H9 (cell line): ENCODE data around the gene ADAMTS17. TPM values are rescaled to one million over a fixed set of nuclear protein-coding genes. Genes with fewer than 3 reads are reported as not detected.

ENCODE experiments used
- DNase-seq: peaks from one replicate; pipeline ENCODE4 v3.0.0-alpha.2; 2017
- H2AFZ ChIP-seq: one replicate; pipeline ENCODE4 v1.6.1; 2013; ENCODE audit warnings: mild to moderate bottlenecking, low read length, control low read depth, moderate library complexity
- H2AK5ac ChIP-seq: 2 replicates; pipeline ENCODE4 v1.6.1; 2013; ENCODE audit warnings: low read length, control low read depth, mixed read lengths; ENCODE audit not compliant: insufficient read length
- H2BK120ac ChIP-seq: one replicate; pipeline ENCODE4 v1.6.1; 2013; ENCODE audit warnings: low read depth, mild to moderate bottlenecking, low read length, control low read depth, inconsistent platforms; ENCODE audit not compliant: poor library complexity, severe bottlenecking
- H2BK12ac ChIP-seq: 2 replicates; pipeline ENCODE4 v1.6.1; 2013; ENCODE audit warnings: low read length, control low read depth, mixed read lengths, low read depth; ENCODE audit not compliant: insufficient read length
- H2BK15ac ChIP-seq: 2 replicates; pipeline ENCODE4 v1.6.1; 2013; ENCODE audit warnings: low read depth, low read length, control low read depth
- H2BK20ac ChIP-seq: one replicate; pipeline ENCODE4 v1.6.1; 2013; ENCODE audit warnings: low read depth, mild to moderate bottlenecking, low read length, control low read depth, inconsistent platforms; ENCODE audit not compliant: poor library complexity, severe bottlenecking
- H2BK5ac ChIP-seq: 2 replicates; pipeline ENCODE4 v1.6.1; 2013; ENCODE audit warnings: low read length, control low read depth, mixed read lengths; ENCODE audit not compliant: insufficient read length
- H3K14ac ChIP-seq: 2 replicates; pipeline ENCODE4 v1.6.1; 2013; ENCODE audit warnings: low read length, control low read depth; ENCODE audit not compliant: insufficient read depth
- H3K18ac ChIP-seq: 2 replicates; pipeline ENCODE4 v1.6.1; 2013; ENCODE audit warnings: low read depth, mild to moderate bottlenecking, mixed read lengths, low read length, control low read depth; ENCODE audit not compliant: insufficient read length
- H3K23ac ChIP-seq: 2 replicates; pipeline ENCODE4 v1.6.1; 2013; ENCODE audit warnings: low read length, control low read depth, mixed read lengths, low read depth; ENCODE audit not compliant: insufficient read length
- H3K23me2 ChIP-seq: 2 replicates; pipeline ENCODE4 v1.6.1; 2013; ENCODE audit warnings: low read depth, mild to moderate bottlenecking, mixed read lengths, low read length, control low read depth; ENCODE audit not compliant: insufficient read length, poor library complexity, severe bottlenecking
- H3K27ac ChIP-seq: 2 replicates; pipeline ENCODE4 v1.5.1; 2013; ENCODE audit warnings: low read length, control low read depth, mixed read lengths, low read depth; ENCODE audit not compliant: insufficient read length
- H3K27me3 ChIP-seq: 2 replicates; pipeline ENCODE4 v1.6.1; 2013; ENCODE audit warnings: low read length, control low read depth, inconsistent platforms; ENCODE audit not compliant: insufficient read depth
- H3K4ac ChIP-seq: 2 replicates; pipeline ENCODE4 v1.6.1; 2013; ENCODE audit warnings: low read depth, mild to moderate bottlenecking, control low read depth, inconsistent platforms, low read length, moderate library complexity
- H3K4me1 ChIP-seq: 2 replicates; pipeline ENCODE4 v1.6.1; 2013; ENCODE audit warnings: low read length, control low read depth, inconsistent platforms; ENCODE audit not compliant: insufficient read depth
- H3K4me2 ChIP-seq: 2 replicates; pipeline ENCODE4 v1.6.1; 2013; ENCODE audit warnings: low read length, control low read depth, mixed read lengths; ENCODE audit not compliant: insufficient read length, insufficient read depth
- H3K56ac ChIP-seq: 2 replicates; pipeline ENCODE4 v1.6.1; 2013; ENCODE audit warnings: low read depth, mild to moderate bottlenecking, mixed read lengths, low read length, control low read depth; ENCODE audit not compliant: insufficient read length
- H3K79me1 ChIP-seq: 2 replicates; pipeline ENCODE4 v1.6.1; 2013; ENCODE audit warnings: low read depth, mild to moderate bottlenecking, moderate library complexity, low read length, control low read depth, inconsistent platforms; ENCODE audit not compliant: insufficient read depth, poor library complexity, severe bottlenecking
- H3K79me2 ChIP-seq: 2 replicates; pipeline ENCODE4 v1.6.1; 2013; ENCODE audit warnings: low read length, control low read depth, inconsistent platforms; ENCODE audit not compliant: insufficient read depth
- H3K9ac ChIP-seq: 2 replicates; pipeline ENCODE4 v1.6.1; 2013; ENCODE audit warnings: low read length, control low read depth, mixed read lengths; ENCODE audit not compliant: insufficient read length; ENCODE audit errors: extremely low read depth
- H3K9me3 ChIP-seq: one replicate; pipeline ENCODE4 v1.6.1; 2013; ENCODE audit warnings: low read depth, low read length, inconsistent platforms; ENCODE audit not compliant: control insufficient read depth
- H3T11ph ChIP-seq: one replicate; pipeline ENCODE4 v1.6.1; 2013; ENCODE audit warnings: mild to moderate bottlenecking, low read length, control low read depth, inconsistent platforms
- H4K20me1 ChIP-seq: one replicate; pipeline ENCODE4 v1.6.1; 2013; ENCODE audit not compliant: control insufficient read depth, insufficient read length, insufficient read depth
- H4K5ac ChIP-seq: 2 replicates; pipeline ENCODE4 v1.6.1; 2013; ENCODE audit warnings: low read depth, mild to moderate bottlenecking, mixed read lengths, low read length, control low read depth; ENCODE audit not compliant: insufficient read length
- H4K8ac ChIP-seq: replicated peaks from 2 replicates; pipeline ENCODE4 v1.6.1; 2013; ENCODE audit warnings: low read length, control low read depth, mixed read lengths, low read depth; ENCODE audit not compliant: insufficient read length
- H4K91ac ChIP-seq: 2 replicates; pipeline ENCODE4 v1.6.1; 2013; ENCODE audit warnings: low read depth, mild to moderate bottlenecking, moderate library complexity, mixed read lengths, low read length, control low read depth; ENCODE audit not compliant: insufficient read length
- H3K27ac Mint-ChIP-seq, 3 experiments: 2 replicates in 2 of 3; 3 replicates in 1 of 3; pipeline ENCODE4 v1.8.0; 2020 to 2021; ENCODE audit warnings: mixed read lengths in 3 of 3, mild to moderate bottlenecking in 1 of 3, moderate library complexity in 1 of 3
- H3K27me3 Mint-ChIP-seq: 2 replicates; pipeline ENCODE4 v1.8.0; 2021; ENCODE audit warnings: low read depth, mild to moderate bottlenecking, moderate library complexity, mixed read lengths
- H3K36me3 Mint-ChIP-seq, 3 experiments: 2 replicates in 2 of 3; 3 replicates in 1 of 3; pipeline ENCODE4 v1.8.0; 2020 to 2021; ENCODE audit warnings: low read depth in 3 of 3, mixed read lengths in 3 of 3; ENCODE audit not compliant: insufficient read depth in 1 of 3
- H3K4me1 Mint-ChIP-seq, 2 experiments: 2 replicates each; pipeline ENCODE4 v1.8.0; 2020; ENCODE audit warnings: mixed read lengths in 2 of 2
- H3K4me3 Mint-ChIP-seq, 2 experiments: 2 replicates in 1 of 2; 3 replicates in 1 of 2; pipeline ENCODE4 v1.8.0; 2020 to 2021; ENCODE audit warnings: mild to moderate bottlenecking in 2 of 2, mixed read lengths in 2 of 2, moderate library complexity in 1 of 2
- H3K9me3 Mint-ChIP-seq, 2 experiments: 2 replicates in 1 of 2; 3 replicates in 1 of 2; pipeline ENCODE4 v1.8.0; 2020; ENCODE audit warnings: mild to moderate bottlenecking in 2 of 2, mixed read lengths in 2 of 2, moderate library complexity in 1 of 2
- WGBS: extraction: QIAGEN DNeasy Blood & Tissue Kit; methylation state at CpG from one replicate; pipeline ENCODE4 v1.1.7; 2013; ENCODE audit warnings: missing lambda C conversion rate, low lambda C conversion rate, mixed read lengths; ENCODE audit not compliant: insufficient read length; ENCODE audit errors: extremely low coverage; 5-methylcytosine and 5-hydroxymethylcytosine counted together
- total RNA-seq: library from RNA; stranded (reverse); gene quantifications from 2 replicates; pipeline ENCODE4 v1.2.1, GENCODE V29; 2021
- TF ChIP-seq, protein P1 (sequence below): fragments of 200-600 bp; sonication (generic); conservative IDR thresholded peaks from 3 replicates; pipeline ENCODE4 v1.8.0; 2021; ENCODE audit warnings: antibody characterized with exemption, mild to moderate bottlenecking

ADAMTS17 gene
- total RNA-seq, 1 experiment from 2014 or later = 2.9 TPM

DNA sequence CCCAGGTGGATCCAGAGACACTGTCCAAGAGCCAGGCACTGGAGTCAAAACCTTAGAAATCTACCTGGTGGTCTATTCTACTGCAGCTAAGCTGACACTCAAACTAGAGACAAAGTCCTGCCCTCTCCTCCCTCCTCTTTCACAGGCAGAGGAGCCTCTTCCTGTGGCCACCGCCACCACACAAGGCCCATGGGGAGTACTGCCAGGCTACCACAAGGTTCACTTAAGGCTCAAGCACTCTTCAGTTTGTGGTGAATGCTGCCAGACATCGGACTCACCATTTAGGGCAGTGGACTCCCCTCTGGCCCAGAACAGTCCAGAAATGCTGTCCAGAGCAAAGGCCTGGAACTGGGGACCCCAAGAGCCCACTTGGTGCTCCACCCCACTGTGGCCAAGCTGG, 160.9 kb downstream of the ADAMTS17 start:
- no peaks in the 10 kb centered on the region for H3K4me1 ChIP-seq
- H2AK5ac ChIP-seq = no peak overlapping the region
- TF ChIP-seq, protein P1, sequence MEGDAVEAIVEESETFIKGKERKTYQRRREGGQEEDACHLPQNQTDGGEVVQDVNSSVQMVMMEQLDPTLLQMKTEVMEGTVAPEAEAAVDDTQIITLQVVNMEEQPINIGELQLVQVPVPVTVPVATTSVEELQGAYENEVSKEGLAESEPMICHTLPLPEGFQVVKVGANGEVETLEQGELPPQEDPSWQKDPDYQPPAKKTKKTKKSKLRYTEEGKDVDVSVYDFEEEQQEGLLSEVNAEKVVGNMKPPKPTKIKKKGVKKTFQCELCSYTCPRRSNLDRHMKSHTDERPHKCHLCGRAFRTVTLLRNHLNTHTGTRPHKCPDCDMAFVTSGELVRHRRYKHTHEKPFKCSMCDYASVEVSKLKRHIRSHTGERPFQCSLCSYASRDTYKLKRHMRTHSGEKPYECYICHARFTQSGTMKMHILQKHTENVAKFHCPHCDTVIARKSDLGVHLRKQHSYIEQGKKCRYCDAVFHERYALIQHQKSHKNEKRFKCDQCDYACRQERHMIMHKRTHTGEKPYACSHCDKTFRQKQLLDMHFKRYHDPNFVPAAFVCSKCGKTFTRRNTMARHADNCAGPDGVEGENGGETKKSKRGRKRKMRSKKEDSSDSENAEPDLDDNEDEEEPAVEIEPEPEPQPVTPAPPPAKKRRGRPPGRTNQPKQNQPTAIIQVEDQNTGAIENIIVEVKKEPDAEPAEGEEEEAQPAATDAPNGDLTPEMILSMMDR = no peak
- no peak overlapping the region for H3K23ac ChIP-seq
- no peak overlapping the region for H3K27ac ChIP-seq
- no peak overlapping the region for H4K91ac ChIP-seq
- H3K56ac ChIP-seq = no peak overlapping the region
- H2BK12ac ChIP-seq = no peak overlapping the region
- Mint-ChIP-seq H3K4me3 (no peak overlapping the region), H3K27me3 (peaks cover 4% of the 10 kb centered on the region), H3K4me1 (no peaks in the 10 kb centered on the region), H3K27ac (no peak overlapping the region), H3K36me3 (no peaks in the 10 kb centered on the region), H3K9me3 (no peaks in the 10 kb centered on the region)
- H3K79me2 ChIP-seq = no peaks in the 10 kb centered on the region
- H4K8ac ChIP-seq = no peak overlapping the region
- H3K14ac ChIP-seq = no peak overlapping the region
- no peaks in the 10 kb centered on the region for H3K23me2 ChIP-seq
- no CpG with 5 or more reads among the region's 2 CpGs for WGBS
- no peak overlapping the region for H2AFZ ChIP-seq
- H3K79me1 ChIP-seq = no peaks in the 10 kb centered on the region
- H3K27me3 ChIP-seq = no peaks in the 10 kb centered on the region
- no peak overlapping the region for H2BK15ac ChIP-seq
- no peaks in the 10 kb centered on the region for H4K20me1 ChIP-seq
- no peak overlapping the region for H3T11ph ChIP-seq
- H2BK20ac ChIP-seq = no peak overlapping the region
- H3K18ac ChIP-seq = no peak overlapping the region
- no peaks in the 10 kb centered on the region for H3K9me3 ChIP-seq
- no peak overlapping the region for H3K4ac ChIP-seq
- H4K5ac ChIP-seq = no peak overlapping the region
- H2BK120ac ChIP-seq = no peak overlapping the region
- DNase-seq = no peak
- H2BK5ac ChIP-seq = no peak overlapping the region
- H3K9ac ChIP-seq = no peak overlapping the region
- H3K4me2 ChIP-seq = no peak overlapping the region
